ENCODE measurements around the gene HSD17B3.
"Not testable (repeated sequence)": the region's sequence is repeated elsewhere in the genome, so short reads cannot be mapped to it uniquely, and the experiment has no call there.

The HSD17B3 gene

DNA sequence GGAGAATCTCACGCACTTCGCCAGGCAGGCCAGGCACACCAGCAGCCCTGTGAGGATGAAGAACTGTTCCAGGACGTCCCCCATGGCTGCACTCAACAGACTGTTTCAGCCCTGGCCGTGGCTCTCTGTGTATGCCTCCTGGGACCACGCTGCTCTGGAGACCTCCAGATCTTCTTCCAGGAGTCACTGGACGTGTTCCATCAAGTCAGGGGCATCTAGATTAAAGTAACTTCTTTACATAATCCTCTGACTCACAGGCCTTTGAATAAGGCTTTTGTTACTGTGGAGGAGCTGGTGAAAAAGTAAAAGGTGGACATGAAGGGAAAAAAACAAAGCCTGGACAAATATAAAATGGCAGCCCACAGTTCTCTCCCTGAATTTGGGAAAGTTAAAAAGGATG lies at the start of gene HSD17B3:
Gene HSD17B3 (minus strand): TSS at position 156 of the 400 bp plus-strand sequence. CDS start 72 bp downstream, at position 84.
- DNase-seq = no peak

GRCh38 chr9:96350866-96351265 lies 48.9 kb upstream of the HSD17B3 start:
- DNase-seq = no peak

DNA sequence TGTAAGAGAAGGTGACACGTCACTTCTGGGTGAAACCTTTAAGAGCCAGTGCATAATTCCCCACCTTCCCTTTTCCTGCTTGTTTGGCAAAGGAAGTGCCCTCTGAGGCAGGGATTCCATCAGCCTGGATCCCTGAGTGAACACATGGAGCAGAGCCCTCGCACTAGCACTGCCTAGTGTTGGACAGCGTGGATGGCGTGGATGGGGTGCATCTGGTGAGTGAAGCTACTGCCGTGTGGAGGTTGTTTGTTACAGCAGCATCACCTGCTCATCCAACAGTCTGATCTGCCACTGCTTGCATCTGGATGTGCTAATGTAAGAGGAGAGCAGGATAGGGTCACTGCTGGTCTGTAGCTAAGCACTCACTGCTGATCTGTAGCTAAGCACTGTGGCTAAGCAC lies 46.3 kb upstream of the HSD17B3 start:
- DNase-seq = no peak

DNA sequence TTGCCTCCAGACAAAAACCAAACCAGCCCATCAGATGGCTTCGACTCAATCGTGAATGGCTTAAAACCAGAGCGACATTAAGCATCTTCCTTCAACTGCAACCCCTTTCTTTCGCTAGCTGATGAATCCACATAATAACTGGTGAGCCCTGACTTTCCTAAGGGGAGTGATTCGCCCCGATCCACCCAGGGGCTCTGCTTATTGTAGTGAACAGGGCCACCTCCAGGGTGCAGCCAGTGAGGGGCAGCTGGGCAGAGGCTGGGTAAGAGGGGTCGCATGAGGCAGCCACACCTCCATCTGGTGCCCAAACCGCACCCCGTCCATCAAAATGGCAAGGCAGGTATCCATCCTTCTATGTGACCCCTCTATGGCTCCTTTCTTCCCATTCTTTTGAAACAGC lies 43.6 kb upstream of the HSD17B3 start:
- no peak for DNase-seq

DNA sequence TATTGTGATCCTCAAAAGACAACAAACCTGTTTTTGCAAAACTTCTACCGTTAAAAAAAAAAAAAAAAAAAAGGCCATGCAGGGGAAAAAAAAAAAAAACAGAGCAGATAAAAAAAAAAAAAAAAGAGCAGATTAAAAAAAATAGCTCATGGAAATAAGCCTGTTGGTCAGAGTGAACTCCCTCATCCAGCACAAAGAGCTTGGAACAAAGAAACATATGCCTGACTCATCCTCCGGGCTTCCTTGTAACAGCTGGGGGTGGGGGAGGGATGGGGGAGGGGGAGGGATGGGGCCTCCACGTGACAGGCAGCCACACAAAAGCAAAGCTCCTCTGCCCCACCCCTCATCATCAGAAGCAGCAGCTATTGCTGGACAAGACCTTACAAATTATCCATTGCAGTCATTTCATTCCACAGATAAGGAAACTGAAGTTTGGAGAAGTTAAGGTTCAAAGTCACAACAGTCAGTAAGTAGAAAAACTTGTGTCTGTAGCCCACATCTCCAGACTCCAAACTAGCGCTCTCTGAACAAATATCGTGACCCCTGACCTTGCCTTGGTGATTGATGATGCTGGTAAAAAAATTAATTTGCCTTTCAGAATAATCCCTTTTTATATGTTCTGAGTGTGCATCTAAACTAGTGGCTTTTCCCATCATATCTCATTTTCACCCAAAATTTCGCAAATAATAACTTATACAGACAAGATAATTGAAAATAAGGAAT lies 42.6 kb upstream of the HSD17B3 start:
- no peak for DNase-seq

- DNase-seq = no peak
Measured at GRCh38 chr9:96343515-96344360, 41.8 kb upstream of the HSD17B3 start.

DNA sequence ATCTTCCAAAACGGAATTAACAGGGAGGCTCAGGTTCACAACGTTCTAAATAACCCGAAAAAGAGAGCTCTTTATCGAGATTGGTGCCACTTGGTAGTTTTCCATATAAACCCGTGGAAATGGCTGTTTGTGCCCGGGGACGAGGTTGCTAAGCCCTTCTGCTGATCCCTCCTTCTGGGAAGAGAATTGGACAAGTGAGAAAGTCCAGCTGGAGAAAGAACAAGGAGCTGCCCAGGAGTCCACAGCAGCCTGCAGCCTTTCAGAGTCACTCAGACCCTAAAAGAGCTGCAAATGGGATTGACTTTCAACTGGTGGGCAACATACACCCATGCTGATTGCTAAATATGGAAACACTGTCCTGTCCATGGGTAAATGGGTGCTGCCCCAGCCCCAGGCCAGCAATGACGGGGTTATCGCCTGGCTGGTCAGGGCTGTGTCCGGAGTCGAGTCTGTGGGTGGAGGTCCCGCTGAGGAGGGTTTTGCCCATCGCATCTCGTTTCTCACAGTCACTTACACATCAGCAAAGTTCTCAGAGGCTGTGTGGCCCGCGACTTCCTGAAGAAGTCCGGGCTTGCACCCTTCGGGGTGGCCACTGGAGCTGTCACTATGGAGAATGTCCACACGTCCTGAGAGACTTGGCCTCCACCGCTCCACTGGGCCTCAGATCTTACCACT lies 40.7 kb upstream of the HSD17B3 start:
- DNase-seq = no peak

DNA sequence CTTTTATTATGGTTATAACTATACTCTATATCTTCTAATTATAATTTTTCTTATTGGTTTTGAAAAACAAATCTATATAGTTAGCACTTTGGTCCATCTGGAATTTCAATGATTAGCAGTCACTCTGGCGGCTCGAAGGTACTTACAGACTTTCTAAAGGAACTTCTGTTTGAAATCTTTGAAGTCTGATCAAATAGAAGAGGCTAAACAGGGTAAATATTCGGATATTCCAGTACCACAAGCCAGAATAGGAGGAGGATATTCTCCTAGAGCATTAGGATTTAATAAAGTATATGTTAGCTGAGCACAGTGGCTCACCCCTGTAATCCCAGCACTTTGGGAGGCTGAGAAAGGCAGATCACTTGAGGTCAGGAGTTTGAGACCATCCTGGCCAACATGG lies 38.7 kb upstream of the HSD17B3 start:
- no peak for DNase-seq

DNA sequence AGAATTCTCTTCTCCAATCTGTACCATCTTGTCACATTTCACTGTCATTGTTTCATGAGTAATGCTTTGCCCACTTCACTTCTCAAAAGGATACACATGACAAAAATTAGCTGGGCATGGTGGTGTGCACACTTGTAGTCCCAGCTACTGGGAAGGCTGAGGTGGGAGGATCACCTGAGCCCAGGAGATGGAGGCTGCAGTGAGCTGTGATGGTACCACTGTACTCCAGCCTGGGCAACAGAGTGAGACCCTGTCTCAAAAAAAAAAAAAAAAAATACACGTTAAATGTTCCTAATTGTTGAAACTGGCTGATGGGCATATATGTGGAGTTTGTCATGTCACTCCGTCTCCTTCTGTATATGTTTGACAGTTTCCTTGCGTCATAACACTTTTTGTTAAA lies 36.3 kb upstream of the HSD17B3 start:
- no peak for DNase-seq

GRCh38 chr9:96333958-96334357 lies 32.0 kb upstream of the HSD17B3 start:
- DNase-seq = no peak

DNA sequence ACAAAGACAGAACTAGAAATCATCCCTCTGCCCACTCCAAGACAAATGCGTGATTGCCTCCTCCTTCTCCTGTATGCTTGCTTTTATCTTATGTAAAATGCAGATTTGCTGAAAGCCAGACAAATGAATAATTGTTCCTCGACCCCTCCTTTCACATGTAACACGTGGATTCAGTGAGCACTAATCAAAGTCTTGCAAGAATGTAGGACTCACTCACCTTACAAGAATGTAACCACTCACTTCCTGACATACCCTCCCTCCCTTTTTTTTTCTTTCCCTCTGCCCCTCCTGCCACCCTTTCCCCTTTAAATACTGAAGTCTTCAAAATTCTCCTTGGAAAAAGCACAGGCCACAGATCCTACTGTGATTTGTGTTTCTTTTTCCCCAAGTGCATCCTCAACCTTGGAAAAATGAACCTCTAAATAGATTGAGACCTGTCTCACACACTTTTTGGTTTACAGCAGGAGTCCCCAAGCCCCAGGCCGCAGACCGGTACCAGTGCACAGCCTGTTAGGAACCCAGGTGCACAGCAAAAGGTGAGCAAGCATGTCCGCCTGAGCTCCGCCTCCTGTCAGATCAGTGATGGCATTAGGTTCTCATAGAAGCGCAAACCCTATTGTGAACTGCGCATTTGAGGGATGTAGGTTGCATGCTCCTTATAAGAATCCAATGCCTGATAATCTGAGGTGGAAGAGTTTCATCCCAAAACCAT lies 29.4 kb upstream of the HSD17B3 start:
- DNase-seq = no peak

GRCh38 chr9:96327694-96328352 lies 25.8 kb upstream of the HSD17B3 start:
- peak; percentile 31 for DNase-seq

GRCh38 chr9:96323169-96323568 lies 21.2 kb upstream of the HSD17B3 start:
- DNase-seq = no peak

DNA sequence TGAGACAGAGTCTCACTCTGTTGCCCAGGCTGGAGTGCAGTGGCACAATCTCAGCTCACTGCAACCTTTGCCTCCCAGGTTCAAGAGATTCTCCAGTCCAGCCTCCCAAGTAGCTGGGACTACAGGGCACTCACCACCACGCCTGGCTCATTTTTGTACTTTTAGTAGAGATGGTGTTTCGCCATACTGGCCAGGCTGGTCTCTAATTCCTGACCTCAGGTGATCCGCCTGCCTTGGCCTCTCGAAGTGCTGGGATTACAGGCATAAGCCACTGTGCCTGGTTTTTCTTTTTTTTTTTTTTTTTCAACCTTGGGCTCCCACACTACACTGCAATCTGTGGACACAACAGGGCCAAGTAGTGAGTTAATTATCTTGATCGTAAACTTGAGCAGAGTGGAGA lies 20.8 kb upstream of the HSD17B3 start:
- not testable (repeated sequence) for DNase-seq

DNA sequence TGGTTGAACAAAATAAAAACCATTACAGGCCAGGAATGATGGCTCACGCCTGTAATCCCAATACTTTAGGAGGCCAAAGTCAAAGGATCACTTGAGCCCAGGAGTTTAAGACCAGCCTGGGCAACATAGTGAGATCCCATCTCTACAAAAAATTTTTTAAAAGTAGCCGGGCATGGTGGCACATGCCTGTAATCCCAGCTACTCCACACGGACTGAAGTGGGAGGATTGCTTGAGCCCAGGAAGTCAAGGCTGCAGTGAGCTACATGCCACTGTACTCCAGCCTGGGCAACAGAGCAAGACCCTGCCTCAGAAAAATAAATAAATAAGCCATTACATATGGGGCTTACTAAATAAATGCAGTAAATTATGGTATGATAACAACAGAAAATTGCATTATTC lies 20.2 kb upstream of the HSD17B3 start:
- not testable (repeated sequence) for DNase-seq

DNA sequence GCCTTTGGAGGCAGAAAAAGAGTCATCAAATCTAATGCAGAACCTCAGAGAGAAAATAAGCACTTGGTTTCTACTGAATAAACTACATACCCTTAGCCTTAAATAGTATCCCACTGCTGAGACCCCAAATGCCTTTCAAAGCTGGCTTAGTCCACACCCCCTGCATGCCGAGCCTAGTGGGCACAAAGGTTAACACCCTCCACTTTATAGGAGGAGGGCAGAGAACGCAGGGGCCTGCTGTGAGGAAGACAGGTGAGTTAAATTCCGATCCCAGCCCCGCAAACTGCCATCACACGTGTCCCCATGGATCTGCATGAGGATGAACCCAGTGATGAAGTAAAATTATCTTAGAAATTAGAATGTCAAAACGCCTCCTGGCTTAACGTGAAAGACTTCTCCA lies 19.5 kb upstream of the HSD17B3 start:
- DNase-seq = no peak

GRCh38 chr9:96320749-96321280 lies 18.8 kb upstream of the HSD17B3 start:
- DNase-seq = no peak

DNA sequence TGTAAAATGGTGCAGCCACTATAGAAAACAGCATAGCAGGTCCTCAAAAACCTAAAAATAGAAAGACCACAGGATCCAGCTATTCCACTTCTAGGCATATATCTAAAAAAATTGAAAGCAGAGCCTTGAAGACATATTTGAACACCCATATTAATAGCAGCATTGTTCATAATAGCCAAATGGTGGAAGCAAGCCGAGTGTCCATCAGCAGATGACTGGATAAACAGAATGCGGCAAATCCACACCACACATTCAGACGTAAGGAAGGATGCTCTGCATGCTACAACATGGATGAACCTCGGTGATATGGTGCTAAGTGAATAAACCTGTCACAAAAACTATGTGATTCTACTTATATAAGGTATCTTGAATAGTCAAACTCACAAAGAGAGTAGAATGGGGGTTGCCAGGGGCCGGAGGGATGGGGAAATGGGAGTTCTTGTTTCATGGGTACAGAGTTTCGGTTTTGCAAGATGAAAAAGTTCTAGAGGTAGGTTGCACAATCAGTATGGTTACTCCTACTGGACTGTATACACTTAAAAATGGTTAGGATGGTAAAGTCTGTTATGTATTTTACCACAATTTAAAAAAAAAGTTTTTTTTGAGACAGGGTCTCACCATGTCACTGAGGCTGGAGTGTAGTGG lies 17.1 kb upstream of the HSD17B3 start:
- no peak for DNase-seq

DNA sequence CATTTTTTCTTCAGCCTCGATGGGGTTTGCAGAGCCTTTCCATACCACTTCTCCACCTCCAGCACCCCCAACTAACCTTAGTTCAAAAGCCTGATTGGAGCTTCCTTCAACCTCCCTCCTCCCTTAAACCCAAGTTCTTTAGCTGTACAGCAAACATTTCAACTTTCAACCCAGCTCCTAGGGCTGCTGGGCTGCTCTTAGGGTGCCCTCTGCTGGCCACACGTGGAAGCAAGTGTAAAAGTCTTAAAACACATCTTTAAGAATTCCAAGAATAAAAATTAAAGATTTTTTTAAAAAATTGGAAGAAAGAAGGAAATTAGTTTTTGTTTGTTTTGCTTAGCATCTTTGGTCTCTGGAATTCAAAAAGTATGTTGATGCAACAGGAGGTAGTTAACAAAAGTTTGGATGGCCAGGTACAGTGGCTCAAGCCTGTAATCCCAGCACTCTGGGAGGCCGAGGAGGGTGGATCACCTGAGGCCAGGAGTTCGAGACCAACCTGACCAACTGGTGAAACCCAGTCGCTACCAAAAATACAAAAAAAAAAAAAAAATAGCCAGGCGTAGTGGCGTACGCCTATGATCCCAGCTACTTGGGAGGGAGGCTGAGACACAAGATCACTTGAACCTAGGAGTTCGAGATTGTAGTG lies 15.5 kb upstream of the HSD17B3 start:
- DNase-seq = peak; percentile 62

- no peak for DNase-seq
Measured at GRCh38 chr9:96309850-96310249, 7.9 kb upstream of the HSD17B3 start.

DNA sequence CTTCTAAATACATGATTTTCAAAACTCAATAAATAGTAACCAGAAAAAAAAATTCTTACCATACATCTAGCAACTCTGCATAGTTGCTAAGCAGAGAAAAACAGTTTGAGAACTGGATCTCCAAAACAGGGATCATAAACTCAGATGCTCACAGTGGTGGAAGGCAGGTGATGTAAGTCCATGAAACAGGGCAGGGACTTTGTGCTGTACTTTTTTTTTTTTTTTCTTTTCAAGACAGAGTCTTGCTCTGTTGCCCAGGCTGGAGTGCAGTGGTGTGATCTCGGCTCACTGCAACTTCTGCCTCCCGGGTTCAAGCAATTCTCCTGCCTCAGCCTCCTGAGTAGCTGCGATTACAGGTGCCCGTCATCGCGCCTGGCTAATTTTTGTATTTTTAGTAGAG lies 5.0 kb upstream of the HSD17B3 start:
- DNase-seq = not testable (repeated sequence)
